Iris pigment epithelial cell (primary cell): ENCODE measurements around the gene RIPPLY2.
"Not testable (repeated sequence)": the region's sequence is repeated elsewhere in the genome, so short reads cannot be mapped to it uniquely, and the experiment has no call there.

ENCODE experiments used
- DNase-seq: peaks from one replicate; pipeline ENCODE4 v3.0.0-alpha.2; 2011; ENCODE audit warnings: low read depth

The RIPPLY2 gene

GRCh38 chr6:83853178-83854000 is at the start of gene RIPPLY2:
Gene RIPPLY2 (plus strand): TSS chr6:83853360. CDS start chr6:83853417, 57 bp downstream.
- DNase-seq: peak; percentile 65

GRCh38 chr6:83803492-83803891 is 49.7 kb upstream of the RIPPLY2 start:
- DNase-seq: not testable (repeated sequence)

GRCh38 chr6:83804886-83805285 is 48.3 kb upstream of the RIPPLY2 start:
- no peak for DNase-seq

GRCh38 chr6:83808005-83808404 is 45.2 kb upstream of the RIPPLY2 start:
- no peak for DNase-seq

GRCh38 chr6:83808926-83809325 is 44.2 kb upstream of the RIPPLY2 start:
- DNase-seq: no peak

- no peak for DNase-seq
These were observed 40.6 kb upstream of the RIPPLY2 start for GRCh38 chr6:83812595-83812994.

GRCh38 chr6:83815631-83816272 is 37.4 kb upstream of the RIPPLY2 start:
- DNase-seq: peak; percentile 65

GRCh38 chr6:83822629-83823169 is 30.5 kb upstream of the RIPPLY2 start:
- DNase-seq: no peak

- DNase-seq: peak; percentile 15
These were observed 28.8 kb upstream of the RIPPLY2 start for GRCh38 chr6:83824388-83824801.

- no peak for DNase-seq
These were observed 28.3 kb upstream of the RIPPLY2 start for GRCh38 chr6:83824831-83825230.

- DNase-seq: no peak
These were observed 26.1 kb upstream of the RIPPLY2 start for GRCh38 chr6:83827050-83827449.

- peak; percentile 43 for DNase-seq
These were observed 14.4 kb upstream of the RIPPLY2 start for GRCh38 chr6:83838727-83839126.

GRCh38 chr6:83844170-83844569 is 9.0 kb upstream of the RIPPLY2 start:
- no peak for DNase-seq

GRCh38 chr6:83846291-83846690 is 6.9 kb upstream of the RIPPLY2 start:
- DNase-seq: no peak

- no peak for DNase-seq
These were observed 6.0 kb upstream of the RIPPLY2 start for GRCh38 chr6:83847179-83847578.

GRCh38 chr6:83849127-83849526 is 4.0 kb upstream of the RIPPLY2 start:
- no peak for DNase-seq

- no peak for DNase-seq
These were observed 3.5 kb upstream of the RIPPLY2 start for GRCh38 chr6:83849610-83850009.

- no peak for DNase-seq
These were observed 507 bp upstream of the RIPPLY2 start for GRCh38 chr6:83852528-83853177.

GRCh38 chr6:83854001-83854501 is 891 bp downstream of the RIPPLY2 start:
- DNase-seq: peak; percentile 6

- no peak for DNase-seq
These were observed 1.6 kb downstream of the RIPPLY2 start for GRCh38 chr6:83854766-83855165.

GRCh38 chr6:83859410-83860358 is 6.5 kb downstream of the RIPPLY2 start, which contains the start of gene CYB5R4:
Gene CYB5R4 (plus strand): TSS chr6:83859689. CDS start chr6:83859783, 94 bp downstream.
- peak; percentile 96 for DNase-seq
